Retina (tissue), 1 donor: Measurements from ENCODE around the gene ACER1.
A peak's percentile ranks its signal among the peaks of the same experiment; 100 is the strongest.
"Not testable (repeated sequence)": the region's sequence is repeated elsewhere in the genome, so short reads cannot be mapped to it uniquely, and the experiment has no call there.

Experiments used
- DNase-seq: peaks from one replicate; pipeline ENCODE4 v3.0.0-alpha.2; 2016

Gene ACER1

GRCh38 chr19:6333439-6333838, at the start of gene ACER1:
TSS of gene ACER1 (minus strand) at chr19:6333612. CDS start at chr19:6333551, 61 bp downstream.
- no peak for DNase-seq

- no peak for DNase-seq
Measured at GRCh38 chr19:6383188-6383587, 49.8 kb upstream of the ACER1 start.

GRCh38 chr19:6381030-6381750, 47.8 kb upstream of the ACER1 start:
- no peak for DNase-seq

GRCh38 chr19:6379744-6380143, 46.3 kb upstream of the ACER1 start:
- DNase-seq, result no peak

- DNase-seq, result peak; percentile 51
Measured at GRCh38 chr19:6378486-6378885, 45.1 kb upstream of the ACER1 start.

- peak; percentile 28 for DNase-seq
Measured at GRCh38 chr19:6378041-6378440, 44.6 kb upstream of the ACER1 start.

- DNase-seq, result no peak
Measured at GRCh38 chr19:6376512-6377190, 43.2 kb upstream of the ACER1 start.

- DNase-seq, result no peak
Measured at GRCh38 chr19:6375411-6376010, 42.1 kb upstream of the ACER1 start, which contains the start of gene PSPN. TSS of gene PSPN (minus strand) at chr19:6375933. CDS start at chr19:6375849, 84 bp downstream.

- DNase-seq, result no peak
Measured at GRCh38 chr19:6374711-6375410, 41.4 kb upstream of the ACER1 start.

GRCh38 chr19:6374161-6374709, 40.8 kb upstream of the ACER1 start:
- no peak for DNase-seq

- DNase-seq, result peak; percentile 18
Measured at GRCh38 chr19:6373813-6374108, 40.3 kb upstream of the ACER1 start.

- peak; percentile 67 for DNase-seq
Measured at GRCh38 chr19:6373096-6373812, 39.8 kb upstream of the ACER1 start.

GRCh38 chr19:6372594-6373095, 39.2 kb upstream of the ACER1 start, which contains the start of gene ALKBH7:
TSS of gene ALKBH7 (plus strand) at chr19:6372794. CDS start at chr19:6372821, 27 bp downstream.
- DNase-seq, result peak; percentile 98

GRCh38 chr19:6364353-6364752, 30.9 kb upstream of the ACER1 start:
- no peak for DNase-seq

- DNase-seq, result no peak
Measured at GRCh38 chr19:6362351-6362801, 29.0 kb upstream of the ACER1 start.

GRCh38 chr19:6362027-6362350, 28.6 kb upstream of the ACER1 start:
- DNase-seq, result no peak

GRCh38 chr19:6360857-6361216, 27.4 kb upstream of the ACER1 start:
- not testable (repeated sequence) for DNase-seq

GRCh38 chr19:6360445-6360844, 27.0 kb upstream of the ACER1 start:
- DNase-seq, result not testable (repeated sequence)

GRCh38 chr19:6359568-6360341, 26.3 kb upstream of the ACER1 start:
- DNase-seq, result no peak

- DNase-seq, result peak; percentile 26
Measured at GRCh38 chr19:6358003-6358402, 24.6 kb upstream of the ACER1 start.

- no peak for DNase-seq
Measured at GRCh38 chr19:6357174-6357573, 23.8 kb upstream of the ACER1 start.
